Measurements from ENCODE around the gene C1QL4. TPM values are rescaled to one million over a fixed set of nuclear protein-coding genes. Genes with fewer than 3 reads are reported as not detected.
"Not testable (repeated sequence)": the region's sequence is repeated elsewhere in the genome, so short reads cannot be mapped to it uniquely, and the experiment has no call there.

Gene C1QL4
- total RNA-seq, 1 donor from 2014 or later: not detected

DNA sequence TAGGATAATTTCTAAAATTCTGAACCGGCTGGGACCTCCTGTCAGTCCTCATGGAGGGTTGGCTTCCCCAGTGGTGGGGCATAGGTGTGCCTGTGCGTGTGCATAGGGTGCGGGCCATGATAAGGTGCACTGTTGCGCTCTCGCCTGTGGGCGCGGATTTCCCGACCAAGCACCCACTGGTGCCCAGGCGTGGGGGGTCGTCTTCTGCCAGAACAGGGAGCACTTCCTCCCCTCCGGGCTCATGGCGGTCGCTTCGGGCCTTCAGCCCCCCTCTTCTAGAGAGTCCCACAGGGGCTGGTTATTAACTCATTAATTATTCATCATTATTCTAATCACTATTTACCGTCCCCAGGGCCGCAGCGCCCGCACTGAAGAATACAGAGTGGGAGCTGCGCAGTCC lies 2.8 kb downstream of the C1QL4 start:
- Mint-ChIP-seq H3K36me3 (ENCODE audit: low read depth) (peaks cover 26% of the 10 kb centered on the region), H3K4me1 (peaks cover 21% of the 10 kb centered on the region), H3K27me3 (peaks cover 63% of the 10 kb centered on the region), H3K4me3 (no peak overlapping the region), H3K27ac (no peak overlapping the region), H3K9me3 (no peaks in the 10 kb centered on the region)
- no peak for DNase-seq
- intact Hi-C loops (cut with micrococcal nuclease): no loop called here

- DNase-seq; H3K4me3 Mint-ChIP-seq; H3K9me3 Mint-ChIP-seq; H3K27ac Mint-ChIP-seq; intact Hi-C loops (cut with micrococcal nuclease): not testable (repeated sequence)
- Mint-ChIP-seq H3K27me3 (peaks cover 58% of the 10 kb centered on the region), H3K36me3 (ENCODE audit: low read depth) (peaks cover 29% of the 10 kb centered on the region), H3K4me1 (peaks cover 21% of the 10 kb centered on the region)
Observed at GRCh38 chr12:49333778-49334177, 3.2 kb downstream of the C1QL4 start.

DNA sequence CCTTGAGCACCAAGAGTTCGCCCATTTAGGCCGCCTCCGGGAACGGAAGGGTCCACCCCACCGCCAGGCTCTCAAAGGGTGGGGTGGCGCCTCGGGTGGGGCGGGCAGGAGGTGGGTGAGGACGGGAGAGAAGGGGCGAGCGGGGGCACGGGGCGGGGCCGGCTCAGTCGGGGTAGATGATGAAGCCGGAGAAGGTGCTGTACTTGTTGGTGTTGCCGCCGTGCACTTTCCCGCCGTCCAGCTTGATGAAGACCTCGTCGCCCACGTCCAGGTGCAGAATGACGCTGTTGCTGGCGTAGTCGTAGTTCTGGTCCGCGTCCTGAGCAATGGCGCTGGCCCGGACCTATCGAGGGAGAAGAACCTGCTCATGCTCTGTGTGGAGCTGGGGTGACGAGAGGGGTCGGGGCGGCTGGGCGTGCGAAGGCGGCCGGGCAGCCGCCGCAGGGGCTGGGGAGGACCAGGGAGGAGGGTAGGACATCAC lies 4.1 kb downstream of the C1QL4 start:
- Mint-ChIP-seq H3K4me3 (peak overlapping the region; percentile 26), H3K36me3 (ENCODE audit: low read depth) (peaks cover 30% of the 10 kb centered on the region), H3K9me3 (no peaks in the 10 kb centered on the region), H3K27me3 (peaks cover 50% of the 10 kb centered on the region), H3K4me1 (peaks cover 20% of the 10 kb centered on the region), H3K27ac (no peak overlapping the region)
- intact Hi-C loops (cut with micrococcal nuclease): loop anchor here (1.0 kb wide), 1 partner anchor 36 kb away; no protein-coding TSS in a partner anchor
- no peak for DNase-seq

DNA sequence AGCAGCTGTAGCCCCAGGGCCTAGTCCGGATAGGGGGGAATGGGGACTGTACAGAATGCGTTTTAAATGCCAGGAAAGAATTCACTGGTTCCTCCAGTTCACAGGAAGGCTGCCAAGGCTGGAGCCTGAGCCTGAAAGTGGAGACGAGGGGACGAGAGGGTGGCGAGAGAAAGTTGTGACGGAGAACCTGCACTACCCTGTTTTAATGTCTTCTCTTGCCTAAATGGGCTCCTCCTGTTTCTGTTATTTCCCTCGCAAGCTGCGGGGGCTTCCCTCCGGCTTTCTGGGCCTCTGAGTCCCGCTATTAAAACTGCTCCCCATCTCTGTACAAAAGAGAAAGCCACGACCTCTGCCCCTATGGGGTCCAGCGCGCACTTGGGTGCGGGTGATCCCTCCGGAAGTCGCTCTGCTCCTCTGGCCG lies 4.5 kb downstream of the C1QL4 start:
- DNase-seq: no peak
- intact Hi-C loops (cut with micrococcal nuclease): loop anchor here (1.0 kb wide), 1 partner anchor 35 kb away; no protein-coding TSS in a partner anchor
- H3K9me3 Mint-ChIP-seq: no peaks in the 10 kb centered on the region
- peaks cover 45% of the 10 kb centered on the region for H3K27me3 Mint-ChIP-seq
- H3K27ac Mint-ChIP-seq: no peak overlapping the region
- H3K4me1 Mint-ChIP-seq: peaks cover 16% of the 10 kb centered on the region
- peaks cover 34% of the 10 kb centered on the region for H3K36me3 Mint-ChIP-seq (ENCODE audit: low read depth)
- no peak overlapping the region for H3K4me3 Mint-ChIP-seq

DNA sequence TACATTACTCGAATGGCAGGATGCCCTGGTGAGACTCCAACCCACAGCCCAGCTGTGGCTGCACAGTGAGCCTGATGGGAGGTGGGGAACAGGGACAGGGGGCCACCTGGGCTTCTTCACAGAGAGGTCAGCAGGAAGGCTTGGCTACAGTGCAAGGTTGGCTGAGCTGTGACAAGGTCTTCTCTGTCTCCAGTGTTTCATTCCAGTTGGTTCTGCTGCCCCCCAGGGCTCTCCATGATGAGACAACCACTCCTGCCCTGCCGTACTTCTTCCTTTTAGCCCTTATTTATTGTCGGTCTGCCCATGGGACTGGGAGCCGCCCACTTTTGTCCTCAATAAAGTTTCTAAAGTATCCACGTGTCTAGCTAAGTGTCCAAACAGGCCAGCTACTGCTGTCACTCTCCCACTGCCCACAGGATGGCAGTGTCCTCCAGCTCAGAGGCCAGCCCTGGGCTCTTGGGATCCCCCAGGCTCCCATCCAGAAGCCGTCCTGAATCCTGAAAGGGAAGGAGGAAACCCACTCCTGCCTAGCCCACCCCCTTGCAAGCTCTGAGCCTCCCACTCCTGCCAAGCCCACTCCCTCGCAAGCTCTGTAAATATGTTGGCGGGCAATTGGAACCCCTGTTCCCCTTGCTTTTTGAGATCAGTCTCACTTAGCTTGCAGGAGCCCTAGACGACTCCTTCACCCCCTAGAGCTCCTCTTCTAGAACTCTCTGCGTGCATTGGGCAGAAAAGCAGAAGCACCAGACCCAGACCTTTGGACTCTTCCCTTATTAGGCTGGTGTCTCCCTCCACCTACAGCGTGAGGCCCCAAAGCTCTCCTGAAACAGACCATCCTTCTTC lies 5.4 kb downstream of the C1QL4 start:
- Mint-ChIP-seq H3K27ac (no peak overlapping the region), H3K36me3 (ENCODE audit: low read depth) (peaks cover 39% of the 10 kb centered on the region)

GRCh38 chr12:49330631-49331379 lies 6.2 kb downstream of the C1QL4 start:
- H3K27me3 Mint-ChIP-seq: peaks cover 34% of the 10 kb centered on the region
- peaks cover 11% of the 10 kb centered on the region for H3K4me1 Mint-ChIP-seq
- H3K4me3 Mint-ChIP-seq: no peak overlapping the region
- H3K36me3 Mint-ChIP-seq (ENCODE audit: low read depth): peaks cover 43% of the 10 kb centered on the region
- no peak for DNase-seq
- intact Hi-C loops (cut with micrococcal nuclease): no loop called here
- no peak overlapping the region for H3K27ac Mint-ChIP-seq
- no peaks in the 10 kb centered on the region for H3K9me3 Mint-ChIP-seq

More for the DNA sequence above, 5.4 kb downstream of the C1QL4 start:
- H3K9me3 Mint-ChIP-seq: no peaks in the 10 kb centered on the region
- DNase-seq: no peak
- no peak overlapping the region for H3K4me3 Mint-ChIP-seq
- intact Hi-C loops (cut with micrococcal nuclease): loop anchor here (1.0 kb wide), 1 partner anchor 34 kb away; no protein-coding TSS in a partner anchor
- H3K27me3 Mint-ChIP-seq: peaks cover 36% of the 10 kb centered on the region
- peaks cover 9% of the 10 kb centered on the region for H3K4me1 Mint-ChIP-seq

- DNase-seq: no peak
- intact Hi-C loops (cut with micrococcal nuclease): no loop called here
- Mint-ChIP-seq H3K4me3 (no peak overlapping the region), H3K27me3 (peaks cover 27% of the 10 kb centered on the region), H3K27ac (no peak overlapping the region), H3K4me1 (peaks cover 6% of the 10 kb centered on the region), H3K36me3 (ENCODE audit: low read depth) (peaks cover 47% of the 10 kb centered on the region), H3K9me3 (no peaks in the 10 kb centered on the region)
Observed at GRCh38 chr12:49330032-49330619, 6.9 kb downstream of the C1QL4 start.

GRCh38 chr12:49328816-49329215 lies 8.2 kb downstream of the C1QL4 start:
- Mint-ChIP-seq H3K4me1 (peaks cover 12% of the 10 kb centered on the region), H3K4me3 (no peak overlapping the region), H3K36me3 (ENCODE audit: low read depth) (peaks cover 51% of the 10 kb centered on the region), H3K27me3 (peaks cover 17% of the 10 kb centered on the region), H3K9me3 (no peaks in the 10 kb centered on the region), H3K27ac (no peak overlapping the region)
- DNase-seq: no peak
- intact Hi-C loops (cut with micrococcal nuclease): no loop called here

- H3K27ac Mint-ChIP-seq: peak overlapping the region; percentile 53
- H3K36me3 Mint-ChIP-seq (ENCODE audit: low read depth): peaks cover 51% of the 10 kb centered on the region
- H3K27me3 Mint-ChIP-seq: peaks cover 11% of the 10 kb centered on the region
- no peak for DNase-seq
- no peak overlapping the region for H3K4me3 Mint-ChIP-seq
- peaks cover 12% of the 10 kb centered on the region for H3K4me1 Mint-ChIP-seq
- H3K9me3 Mint-ChIP-seq: no peaks in the 10 kb centered on the region
- intact Hi-C loops (cut with micrococcal nuclease): no loop called here
Observed at GRCh38 chr12:49327887-49328286, 9.1 kb downstream of the C1QL4 start.

DNA sequence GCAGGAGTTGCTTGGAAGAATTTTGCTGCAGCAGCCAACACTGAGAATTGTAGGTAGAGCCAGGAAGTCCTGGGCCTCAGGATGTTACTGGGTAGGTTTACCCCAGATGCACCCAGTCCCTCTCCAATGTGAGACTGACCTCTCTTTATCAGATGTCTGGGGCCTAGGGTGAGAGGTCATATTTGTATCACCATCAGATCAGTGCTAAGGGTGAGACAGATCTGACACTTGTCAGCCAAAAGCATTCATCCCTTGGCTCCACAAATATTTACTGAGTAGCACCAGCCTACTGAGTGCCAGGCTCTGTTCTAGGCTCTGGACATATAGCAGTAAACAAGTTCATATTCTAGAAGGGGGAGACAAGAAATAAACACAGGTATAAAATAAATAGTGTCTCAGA lies 9.6 kb downstream of the C1QL4 start:
- Mint-ChIP-seq H3K36me3 (ENCODE audit: low read depth) (peaks cover 49% of the 10 kb centered on the region), H3K27ac (no peak overlapping the region), H3K9me3 (no peaks in the 10 kb centered on the region), H3K4me3 (no peak overlapping the region), H3K27me3 (peaks cover 8% of the 10 kb centered on the region), H3K4me1 (peaks cover 13% of the 10 kb centered on the region)
- DNase-seq: no peak
- intact Hi-C loops (cut with micrococcal nuclease): no loop called here

DNA sequence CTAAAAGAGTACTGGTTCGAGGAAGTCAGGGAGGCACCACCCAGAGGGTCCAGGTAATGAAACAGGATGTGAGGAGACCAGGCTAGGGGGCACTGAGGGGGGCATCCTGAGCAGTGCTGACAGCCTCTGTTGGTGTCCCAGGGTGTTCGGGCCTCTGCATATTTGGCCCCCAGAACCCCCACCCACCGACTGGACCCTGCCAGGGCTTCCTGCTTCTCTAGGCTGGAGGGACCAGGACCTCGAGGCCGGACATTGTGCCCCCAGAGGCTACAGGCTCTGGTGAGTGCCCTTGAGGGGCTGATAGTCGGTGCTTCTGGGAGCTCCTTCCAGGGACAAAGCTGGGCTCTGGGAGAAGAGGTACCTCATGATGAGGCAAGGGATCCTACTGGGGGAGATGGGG lies 11.4 kb downstream of the C1QL4 start:
- peaks cover 21% of the 10 kb centered on the region for H3K4me1 Mint-ChIP-seq
- H3K36me3 Mint-ChIP-seq (ENCODE audit: low read depth): peaks cover 33% of the 10 kb centered on the region
- intact Hi-C loops (cut with micrococcal nuclease): no loop called here
- no peaks in the 10 kb centered on the region for H3K9me3 Mint-ChIP-seq
- no peak for DNase-seq
- no peak overlapping the region for H3K4me3 Mint-ChIP-seq
- H3K27me3 Mint-ChIP-seq: no peaks in the 10 kb centered on the region
- H3K27ac Mint-ChIP-seq: no peak overlapping the region

- no peak for DNase-seq
- H3K36me3 Mint-ChIP-seq (ENCODE audit: low read depth): peaks cover 22% of the 10 kb centered on the region
- H3K4me1 Mint-ChIP-seq: peaks cover 24% of the 10 kb centered on the region
- H3K4me3 Mint-ChIP-seq: peak overlapping the region; percentile 94
- intact Hi-C loops (cut with micrococcal nuclease): loop anchor here (1.0 kb wide), 2 partner anchors 44 to 58 kb away; partner anchors contain the start of genes SPATS2 and TUBA1C
- H3K9me3 Mint-ChIP-seq: no peaks in the 10 kb centered on the region
- H3K27ac Mint-ChIP-seq: peak overlapping the region; percentile 88
- no peaks in the 10 kb centered on the region for H3K27me3 Mint-ChIP-seq
Observed at GRCh38 chr12:49323524-49324097, 13.4 kb downstream of the C1QL4 start.
